Measurements from ENCODE around the gene HCFC2.
A peak's percentile ranks its signal among the peaks of the same experiment; 100 is the strongest.

HCFC2 gene

DNA sequence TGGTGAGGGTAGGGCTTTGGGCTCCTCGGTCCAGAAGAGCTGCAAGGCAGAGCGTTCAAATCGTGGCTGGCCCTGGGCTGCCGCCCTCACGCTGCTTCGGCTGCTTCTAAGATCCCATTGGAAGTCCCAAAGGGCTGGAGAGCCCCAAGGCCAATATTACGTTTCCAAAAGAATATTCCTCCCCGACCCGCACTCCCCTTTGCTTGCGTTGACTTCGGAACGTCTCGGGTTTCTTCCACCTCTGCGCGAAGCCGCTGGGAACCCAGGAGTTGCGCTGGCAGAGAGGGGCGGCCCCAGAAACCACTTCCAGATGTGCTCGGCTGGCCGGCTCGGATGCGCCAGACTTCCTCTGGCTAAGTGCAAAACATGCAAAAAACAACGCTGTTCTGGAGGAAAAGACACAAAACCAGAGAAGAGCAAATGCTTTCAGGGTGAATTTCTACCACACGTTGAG is 14.4 kb upstream of the HCFC2 start, which contains the start of gene GLT8D2:
GLT8D2 (minus strand) TSS at position 285 of the 454 bp plus-strand sequence. CDS start 30,539 bp downstream, outside the sequence.
- peak; percentile 24 for TF ChIP-seq FOXP2 (optimal IDR thresholded peaks at IDR 0.05; ENCODE audit: borderline replicate concordance, extremely low read depth, extremely low read length, insufficient read depth)
- TF ChIP-seq TAF1 (IDR thresholded peaks at IDR 0.05; ENCODE audit: borderline replicate concordance, insufficient read depth, low read length) = no peak
- TF ChIP-seq REST (IDR thresholded peaks at IDR 0.05; ENCODE audit: insufficient read depth in 1 of 2, low read depth in 2 of 2, low read length in 2 of 2) = no peak
- TF ChIP-seq POLR2AphosphoS5 (IDR thresholded peaks at IDR 0.05; ENCODE audit: low read depth, low read length) = no peak
- TF ChIP-seq SIN3A (IDR thresholded peaks at IDR 0.05; ENCODE audit: borderline replicate concordance, insufficient read depth, low read length) = no peak

GRCh38 chr12:104050436-104050835 is 13.9 kb upstream of the HCFC2 start:
- TF ChIP-seq SIN3A (IDR thresholded peaks at IDR 0.05; ENCODE audit: borderline replicate concordance, insufficient read depth, low read length) = no peak
- no peak for TF ChIP-seq POLR2AphosphoS5 (IDR thresholded peaks at IDR 0.05; ENCODE audit: low read depth, low read length)
- TF ChIP-seq FOXP2 (optimal IDR thresholded peaks at IDR 0.05; ENCODE audit: borderline replicate concordance, extremely low read depth, extremely low read length, insufficient read depth) = no peak
- TF ChIP-seq TAF1 (IDR thresholded peaks at IDR 0.05; ENCODE audit: borderline replicate concordance, insufficient read depth, low read length) = no peak
- no peak for TF ChIP-seq REST (IDR thresholded peaks at IDR 0.05; ENCODE audit: insufficient read depth in 1 of 2, low read depth in 2 of 2, low read length in 2 of 2)

DNA sequence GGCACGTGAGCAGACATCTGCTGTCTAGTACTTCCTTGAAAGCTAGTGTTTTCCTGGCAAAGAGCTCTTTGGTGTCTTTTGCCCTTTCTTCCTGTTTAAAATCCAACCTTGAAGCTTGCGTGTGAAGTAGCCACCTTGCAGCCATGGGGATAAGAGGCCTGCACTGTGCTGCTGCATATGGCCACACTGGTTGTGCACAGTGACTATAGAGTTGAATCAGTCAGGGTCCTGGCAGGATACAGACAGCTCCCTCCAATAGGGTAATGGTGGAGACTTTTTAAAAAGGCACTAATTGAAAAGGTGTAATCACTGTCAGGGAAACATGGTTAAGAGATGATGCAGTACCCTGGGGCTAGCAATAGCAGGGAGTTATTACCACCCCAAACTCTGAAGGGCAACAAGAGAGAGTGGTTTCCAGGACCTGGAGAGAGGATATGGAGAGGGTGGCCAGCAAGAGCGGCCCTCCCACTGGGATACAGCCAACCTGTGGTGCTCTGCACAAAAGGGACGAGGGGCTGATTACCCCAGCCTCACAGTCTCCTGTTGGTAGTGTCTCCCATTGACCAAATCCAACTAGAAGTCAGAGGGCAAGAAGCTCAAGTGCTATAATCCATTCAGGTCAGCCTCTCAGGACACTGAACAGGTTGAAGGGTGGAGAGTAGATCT is 9.5 kb upstream of the HCFC2 start:
- no peak for TF ChIP-seq FOXP2 (optimal IDR thresholded peaks at IDR 0.05; ENCODE audit: borderline replicate concordance, extremely low read depth, extremely low read length, insufficient read depth)
- no peak for TF ChIP-seq POLR2AphosphoS5 (IDR thresholded peaks at IDR 0.05; ENCODE audit: low read depth, low read length)
- TF ChIP-seq REST (IDR thresholded peaks at IDR 0.05; ENCODE audit: insufficient read depth in 1 of 2, low read depth in 2 of 2, low read length in 2 of 2) = no peak
- no peak for TF ChIP-seq SIN3A (IDR thresholded peaks at IDR 0.05; ENCODE audit: borderline replicate concordance, insufficient read depth, low read length)
- no peak for TF ChIP-seq TAF1 (IDR thresholded peaks at IDR 0.05; ENCODE audit: borderline replicate concordance, insufficient read depth, low read length)

DNA sequence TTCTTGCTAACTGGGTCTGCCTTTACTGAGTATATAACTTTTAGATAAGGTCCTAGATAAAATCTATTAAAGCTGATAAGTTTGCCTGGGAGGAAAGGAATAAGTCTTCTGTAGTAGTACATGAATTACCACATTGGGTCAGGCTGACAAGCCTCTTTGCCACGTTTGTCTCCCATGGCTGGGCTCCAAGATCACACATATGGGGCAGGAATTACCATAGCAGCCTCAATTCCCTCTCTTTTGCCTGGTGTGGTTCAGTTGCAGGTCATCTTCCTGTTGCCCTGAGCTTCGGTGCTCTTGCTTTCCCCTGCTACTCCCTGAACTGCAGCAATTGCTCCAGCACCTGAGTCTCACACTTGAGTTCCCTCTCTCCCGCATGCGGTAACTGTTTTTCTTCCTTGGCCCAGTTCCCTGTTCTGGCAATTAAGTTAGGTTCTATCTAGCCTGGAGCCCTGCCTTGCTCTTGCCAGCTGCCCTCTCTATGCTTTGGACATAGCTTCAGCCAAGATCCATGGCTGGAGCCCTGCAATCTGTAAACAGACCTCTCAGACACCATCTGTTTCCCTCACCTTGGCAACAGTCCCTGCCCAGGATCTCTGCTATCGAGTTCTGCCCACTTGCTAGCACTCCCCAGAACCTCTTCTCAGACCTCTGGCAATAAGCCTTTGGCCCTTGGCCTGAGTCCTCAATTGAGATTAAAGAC is 8.5 kb upstream of the HCFC2 start:
- no peak for TF ChIP-seq SIN3A (IDR thresholded peaks at IDR 0.05; ENCODE audit: borderline replicate concordance, insufficient read depth, low read length)
- TF ChIP-seq TAF1 (IDR thresholded peaks at IDR 0.05; ENCODE audit: borderline replicate concordance, insufficient read depth, low read length) = no peak
- no peak for TF ChIP-seq REST (IDR thresholded peaks at IDR 0.05; ENCODE audit: insufficient read depth in 1 of 2, low read depth in 2 of 2, low read length in 2 of 2)
- TF ChIP-seq POLR2AphosphoS5 (IDR thresholded peaks at IDR 0.05; ENCODE audit: low read depth, low read length) = no peak
- no peak for TF ChIP-seq FOXP2 (optimal IDR thresholded peaks at IDR 0.05; ENCODE audit: borderline replicate concordance, extremely low read depth, extremely low read length, insufficient read depth)

All from PFSK-1 (cell line).